ENCODE measurements around the gene SVBP. TPM values are rescaled to one million over a fixed set of nuclear protein-coding genes. Genes with fewer than 3 reads are reported as not detected.
A peak's percentile ranks its signal among the peaks of the same experiment; 100 is the strongest.
"Not testable (repeated sequence)": the region's sequence is repeated elsewhere in the genome, so short reads cannot be mapped to it uniquely, and the experiment has no call there.

SVBP gene
- total and polyA plus RNA-seq, 7 donors, result 11.7 to 58.2 (median 18.4) TPM

GRCh38 chr1:42815941-42816584, 1.1 kb downstream of the SVBP start:
- intact Hi-C loops (cut with DNase I), result loop anchor here (2.0 to 5.0 kb wide), 2 partner anchors 49 kb away; partner anchors contain the start of genes C1orf50 (in 2 of the 2) and P3H1 (in 2 of the 2)
- no peak for TF ChIP-seq CTCF (IDR thresholded peaks at IDR 0.05)

GRCh38 chr1:42814815-42815214, 2.4 kb downstream of the SVBP start:
- intact Hi-C loops (cut with DNase I), result loop anchor here in 1 of 2 donors (5.0 kb wide), 1 partner anchor 48 kb away; the partner anchor contains the start of genes C1orf50 and P3H1
- not testable (repeated sequence) for H3K27ac ChIP-seq; H3K4me3 ChIP-seq; ATAC-seq; H3K9me3 ChIP-seq; DNase-seq; H3K27me3 ChIP-seq (ENCODE audit: insufficient read depth in 3 of 3, low read length in 2 of 3)
- peaks cover 0 to 14% of the 10 kb centered on the region in 2 donors for H3K36me3 ChIP-seq (ENCODE audit: insufficient read depth in 1 of 2, low read depth in 1 of 2)
- WGBS, 3 donors, result 97 to 100% (median 100%) methylated on average over 2 to 3 of the region's 3 CpGs
- H3K4me1 ChIP-seq, result peaks cover 19% of the 10 kb centered on the region

More at GRCh38 chr1:42815941-42816584, 1.1 kb downstream of the SVBP start:
- H3K27me3 ChIP-seq (ENCODE audit: insufficient read depth in 3 of 3, low read length in 2 of 3), result no peaks in the 10 kb centered on the region
- H3K9me3 ChIP-seq, result no peaks in the 10 kb centered on the region
- ATAC-seq (no peak), DNase-seq (no peak)
- peaks cover 19% of the 10 kb centered on the region for H3K4me1 ChIP-seq
- peaks cover 0 to 11% of the 10 kb centered on the region in 2 donors for H3K36me3 ChIP-seq (ENCODE audit: insufficient read depth in 1 of 2, low read depth in 1 of 2)
- peak overlapping the region; percentile 78 for H3K4me3 ChIP-seq
- 30 to 43% (median 31%) methylated on average over 7 of the region's 7 CpGs for WGBS, 3 donors
- peak overlapping the region; percentile 97 for H3K27ac ChIP-seq

GRCh38 chr1:42807056-42807668, 10.0 kb downstream of the SVBP start:
- Histone ChIP-seq H3K36me3 (ENCODE audit: insufficient read depth in 1 of 2, low read depth in 1 of 2) (peaks cover 0 to 16% of the 10 kb centered on the region in 2 donors), H3K4me3 (no peak overlapping the region), H3K27me3 (ENCODE audit: insufficient read depth in 3 of 3, low read length in 2 of 3) (no peaks in the 10 kb centered on the region), H3K4me1 (no peaks in the 10 kb centered on the region), H3K27ac (no peak overlapping the region), H3K9me3 (no peaks in the 10 kb centered on the region)
- intact Hi-C loops (cut with DNase I), result no loop called here
- TF ChIP-seq CTCF (IDR thresholded peaks at IDR 0.05), result no peak
- DNase-seq, result no peak
- ATAC-seq, result no peak

- 84 to 85% (median 84%) methylated on average over 5 of the region's 5 CpGs for WGBS, 3 donors
- no peak for ATAC-seq
These were observed 10.6 kb downstream of the SVBP start for GRCh38 chr1:42806593-42806992.

More at GRCh38 chr1:42806593-42806992, 10.6 kb downstream of the SVBP start:
- no peak for TF ChIP-seq CTCF (IDR thresholded peaks at IDR 0.05)
- H3K4me3 ChIP-seq, result no peak overlapping the region
- intact Hi-C loops (cut with DNase I), result no loop called here
- no peak overlapping the region for H3K27ac ChIP-seq
- H3K4me1 ChIP-seq, result no peaks in the 10 kb centered on the region
- peaks cover 0 to 16% of the 10 kb centered on the region in 2 donors for H3K36me3 ChIP-seq (ENCODE audit: insufficient read depth in 1 of 2, low read depth in 1 of 2)
- no peaks in the 10 kb centered on the region for H3K27me3 ChIP-seq (ENCODE audit: insufficient read depth in 3 of 3, low read length in 2 of 3)
- no peaks in the 10 kb centered on the region for H3K9me3 ChIP-seq
- no peak for DNase-seq
